Measurements from ENCODE around the gene TMEM176A. TPM values are rescaled to one million over a fixed set of nuclear protein-coding genes. Genes with fewer than 3 reads are reported as not detected.

TMEM176A gene
- total RNA-seq, 1 donor from 2014 or later = not detected

- H3K9me3 ChIP-seq (ENCODE audit: insufficient read depth, low read depth, low read length) = no peaks in the 10 kb centered on the region
- H3K27ac ChIP-seq (ENCODE audit: low read depth, low read length) = no peak overlapping the region
- no peaks in the 10 kb centered on the region for H3K36me3 ChIP-seq (ENCODE audit: insufficient read depth, low read length)
- H3K27me3 ChIP-seq (ENCODE audit: insufficient read depth, low read length) = peaks cover 11% of the 10 kb centered on the region
- Mint-ChIP-seq H3K4me1 (ENCODE audit: low read depth, unreplicated experiment) (no peaks in the 10 kb centered on the region), H3K27ac (ENCODE audit: unreplicated experiment) (no peak overlapping the region), H3K27me3 (ENCODE audit: low read depth, unreplicated experiment) (peaks cover 36% of the 10 kb centered on the region), H3K4me3 (ENCODE audit: unreplicated experiment) (no peak overlapping the region), H3K9me3 (ENCODE audit: unreplicated experiment) (no peaks in the 10 kb centered on the region), H3K36me3 (ENCODE audit: low read depth, unreplicated experiment) (no peaks in the 10 kb centered on the region)
- no peaks in the 10 kb centered on the region for H3K4me1 ChIP-seq (ENCODE audit: insufficient read depth, low read length)
- no peaks in the 10 kb centered on the region for H3K79me2 ChIP-seq (ENCODE audit: insufficient read depth, low read length)
- DNase-seq (ENCODE audit: low read depth) (no peak), FAIRE-seq (no peak)
- H3K4me3 ChIP-seq (ENCODE audit: insufficient read depth, low read depth, low read length) = no peak overlapping the region
- H4K20me1 ChIP-seq (ENCODE audit: insufficient read depth, low read length) = no peaks in the 10 kb centered on the region
- H2AFZ ChIP-seq (ENCODE audit: low read depth, low read length) = no peak overlapping the region
- H3K9ac ChIP-seq (ENCODE audit: low read length) = no peak overlapping the region
- H3K4me2 ChIP-seq (ENCODE audit: low read length) = no peak overlapping the region
- TF ChIP-seq EZH2 (IDR thresholded peaks at IDR 0.05; ENCODE audit: insufficient read depth, low read length) (no peak), CTCF (IDR thresholded peaks at IDR 0.05; ENCODE audit: insufficient read depth, low read depth, low read length) (no peak)
Observed at GRCh38 chr7:150803161-150803860, 2.7 kb downstream of the TMEM176A start.

DNA sequence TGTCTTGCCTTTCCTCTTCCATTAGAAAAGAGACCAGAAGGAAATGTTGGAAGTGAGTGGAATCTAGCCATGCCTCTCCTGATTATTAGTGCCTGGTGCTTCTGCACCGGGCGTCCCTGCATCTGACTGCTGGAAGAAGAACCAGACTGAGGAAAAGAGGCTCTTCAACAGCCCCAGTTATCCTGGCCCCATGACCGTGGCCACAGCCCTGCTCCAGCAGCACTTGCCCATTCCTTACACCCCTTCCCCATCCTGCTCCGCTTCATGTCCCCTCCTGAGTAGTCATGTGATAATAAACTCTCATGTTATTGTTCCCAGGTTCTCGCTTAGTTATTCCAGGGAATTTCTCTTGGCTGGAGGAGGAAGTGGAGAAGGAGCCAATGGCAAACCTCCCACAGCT is 4.2 kb downstream of the TMEM176A start:
- Histone ChIP-seq H3K36me3 (ENCODE audit: insufficient read depth, low read length) (no peaks in the 10 kb centered on the region), H3K4me1 (ENCODE audit: insufficient read depth, low read length) (no peaks in the 10 kb centered on the region), H2AFZ (ENCODE audit: low read depth, low read length) (no peak overlapping the region), H3K79me2 (ENCODE audit: insufficient read depth, low read length) (no peaks in the 10 kb centered on the region), H3K9me3 (ENCODE audit: insufficient read depth, low read depth, low read length) (no peaks in the 10 kb centered on the region), H3K27ac (ENCODE audit: low read depth, low read length) (no peak overlapping the region), H3K4me3 (ENCODE audit: insufficient read depth, low read depth, low read length) (no peak overlapping the region), H3K9ac (ENCODE audit: low read length) (no peak overlapping the region), H3K4me2 (ENCODE audit: low read length) (no peak overlapping the region), H3K27me3 (ENCODE audit: insufficient read depth, low read length) (peaks cover 3% of the 10 kb centered on the region), H4K20me1 (ENCODE audit: insufficient read depth, low read length) (no peaks in the 10 kb centered on the region)
- FAIRE-seq (no peak), DNase-seq (ENCODE audit: low read depth) (no peak)
- TF ChIP-seq CTCF (IDR thresholded peaks at IDR 0.05; ENCODE audit: insufficient read depth, low read depth, low read length) = no peak
- no peak for TF ChIP-seq EZH2 (IDR thresholded peaks at IDR 0.05; ENCODE audit: insufficient read depth, low read length)
- no peak overlapping the region for H3K27ac Mint-ChIP-seq (ENCODE audit: unreplicated experiment)
- H3K4me3 Mint-ChIP-seq (ENCODE audit: unreplicated experiment) = no peak overlapping the region
- peaks cover 22% of the 10 kb centered on the region for H3K27me3 Mint-ChIP-seq (ENCODE audit: low read depth, unreplicated experiment)
- H3K4me1 Mint-ChIP-seq (ENCODE audit: low read depth, unreplicated experiment) = no peaks in the 10 kb centered on the region
- H3K36me3 Mint-ChIP-seq (ENCODE audit: low read depth, unreplicated experiment) = no peaks in the 10 kb centered on the region
- no peaks in the 10 kb centered on the region for H3K9me3 Mint-ChIP-seq (ENCODE audit: unreplicated experiment)

- H3K4me1 Mint-ChIP-seq (ENCODE audit: low read depth, unreplicated experiment) = no peaks in the 10 kb centered on the region
- H3K9me3 Mint-ChIP-seq (ENCODE audit: unreplicated experiment) = no peaks in the 10 kb centered on the region
- H3K36me3 Mint-ChIP-seq (ENCODE audit: low read depth, unreplicated experiment) = no peaks in the 10 kb centered on the region
- Histone ChIP-seq H3K27ac (ENCODE audit: low read depth, low read length) (no peak overlapping the region), H3K4me1 (ENCODE audit: insufficient read depth, low read length) (no peaks in the 10 kb centered on the region), H3K27me3 (ENCODE audit: insufficient read depth, low read length) (peaks cover 3% of the 10 kb centered on the region), H3K9ac (ENCODE audit: low read length) (no peak overlapping the region), H4K20me1 (ENCODE audit: insufficient read depth, low read length) (no peaks in the 10 kb centered on the region), H3K4me2 (ENCODE audit: low read length) (no peak overlapping the region), H3K79me2 (ENCODE audit: insufficient read depth, low read length) (no peaks in the 10 kb centered on the region), H2AFZ (ENCODE audit: low read depth, low read length) (no peak overlapping the region), H3K36me3 (ENCODE audit: insufficient read depth, low read length) (no peaks in the 10 kb centered on the region), H3K9me3 (ENCODE audit: insufficient read depth, low read depth, low read length) (no peaks in the 10 kb centered on the region), H3K4me3 (ENCODE audit: insufficient read depth, low read depth, low read length) (no peak overlapping the region)
- TF ChIP-seq CTCF (IDR thresholded peaks at IDR 0.05; ENCODE audit: insufficient read depth, low read depth, low read length) (no peak), EZH2 (IDR thresholded peaks at IDR 0.05; ENCODE audit: insufficient read depth, low read length) (no peak)
- no peak for FAIRE-seq
- H3K4me3 Mint-ChIP-seq (ENCODE audit: unreplicated experiment) = no peak overlapping the region
- no peak overlapping the region for H3K27ac Mint-ChIP-seq (ENCODE audit: unreplicated experiment)
- DNase-seq (ENCODE audit: low read depth) = no peak
- peaks cover 22% of the 10 kb centered on the region for H3K27me3 Mint-ChIP-seq (ENCODE audit: low read depth, unreplicated experiment)
Observed at GRCh38 chr7:150805864-150806263, 5.3 kb downstream of the TMEM176A start.

Measured in astrocyte (in vitro differentiated cells and primary cell).